Type B pancreatic cell (in vitro differentiated cells): ENCODE results near the gene ERGIC2. TPM values are rescaled to one million over a fixed set of nuclear protein-coding genes. Genes with fewer than 3 reads are reported as not detected.

Source experiments
- DNase-seq: peaks from one replicate; pipeline ENCODE4 v3.0.0; 2021; ENCODE audit warnings: mixed read lengths; ENCODE audit not compliant: unreplicated experiment; ENCODE audit errors: extremely low spot score
- H3K27ac Mint-ChIP-seq: 2 replicates; pipeline ENCODE4 v1.8.0; 2021; ENCODE audit warnings: mild to moderate bottlenecking, mixed read lengths
- H3K27me3 Mint-ChIP-seq: 2 replicates; pipeline ENCODE4 v1.8.0; 2021; ENCODE audit warnings: mixed read lengths
- H3K36me3 Mint-ChIP-seq: 2 replicates; pipeline ENCODE4 v1.8.0; 2021; ENCODE audit warnings: mixed read lengths
- H3K4me1 Mint-ChIP-seq: one replicate; pipeline ENCODE4 v1.8.0; 2021; ENCODE audit warnings: mixed read lengths; ENCODE audit not compliant: unreplicated experiment
- H3K4me3 Mint-ChIP-seq: 2 replicates; pipeline ENCODE4 v1.8.0; 2021; ENCODE audit warnings: mild to moderate bottlenecking, mixed read lengths
- H3K9me3 Mint-ChIP-seq: 2 replicates; pipeline ENCODE4 v1.8.0; 2021; ENCODE audit warnings: mixed read lengths
- CTCF ChIP-seq: fragments of 200-600 bp; sonication (generic); conservative IDR thresholded peaks from 2 replicates; pipeline ENCODE4 v1.5.0; 2021; ENCODE audit warnings: antibody characterized with exemption, mild to moderate bottlenecking
- long read RNA-seq: library from polyadenylated mRNA; unstranded; transcript quantifications from one replicate; pipeline ENCODE4 v2.0.0, GENCODE V29; 2020
- total RNA-seq: library from RNA; stranded (reverse); gene quantifications from 2 replicates; pipeline ENCODE4 v1.2.1, GENCODE V29; 2021; ENCODE audit warnings: low replicate concordance

ERGIC2 gene
- total RNA-seq: 76.3 and 170 TPM in 2 replicates
- long read RNA-seq, full-length matches to known transcripts: 545 of 609 reads
- long read RNA-seq, partial matches to known transcripts: 22 of 609 reads
- long read RNA-seq, other reads (novel, unspliced or antisense): 42 of 609 reads

- H3K27ac Mint-ChIP-seq: peak within 1 kb of the TSS; percentile 99
- peak; percentile 91 for DNase-seq
- H3K36me3 Mint-ChIP-seq: peaks cover 17% of the 10 kb centered on the region
- TF ChIP-seq CTCF: no peak
- H3K4me3 Mint-ChIP-seq: peak within 1 kb of the TSS; percentile 95
- H3K27me3 Mint-ChIP-seq: peaks cover 3% of the 10 kb centered on the region
- no peaks in the 10 kb centered on the region for H3K9me3 Mint-ChIP-seq
- no peaks in the 10 kb centered on the region for H3K4me1 Mint-ChIP-seq
Measured at GRCh38 chr12:29380536-29381523, at the start of gene ERGIC2. Gene ERGIC2, minus strand, starts transcription at chr12:29381172. Its CDS starts 9,539 bp downstream, at chr12:29371633.

GRCh38 chr12:29430716-29431044, 49.7 kb upstream of the ERGIC2 start:
- Mint-ChIP-seq H3K36me3 (no peaks in the 10 kb centered on the region), H3K27ac (no peak overlapping the region), H3K4me3 (no peak overlapping the region), H3K27me3 (no peaks in the 10 kb centered on the region), H3K4me1 (no peaks in the 10 kb centered on the region), H3K9me3 (no peaks in the 10 kb centered on the region)
- no peak for DNase-seq
- TF ChIP-seq CTCF: no peak

GRCh38 chr12:29429999-29430715, 49.2 kb upstream of the ERGIC2 start:
- no peaks in the 10 kb centered on the region for H3K4me1 Mint-ChIP-seq
- H3K4me3 Mint-ChIP-seq: no peak overlapping the region
- no peaks in the 10 kb centered on the region for H3K27me3 Mint-ChIP-seq
- no peak for DNase-seq
- no peak for TF ChIP-seq CTCF
- H3K27ac Mint-ChIP-seq: no peak overlapping the region
- H3K36me3 Mint-ChIP-seq: no peaks in the 10 kb centered on the region
- no peaks in the 10 kb centered on the region for H3K9me3 Mint-ChIP-seq

GRCh38 chr12:29428633-29429032, 47.7 kb upstream of the ERGIC2 start:
- Mint-ChIP-seq H3K9me3 (no peaks in the 10 kb centered on the region), H3K4me1 (no peaks in the 10 kb centered on the region), H3K36me3 (no peaks in the 10 kb centered on the region), H3K27me3 (no peaks in the 10 kb centered on the region), H3K27ac (no peak overlapping the region), H3K4me3 (no peak overlapping the region)
- DNase-seq: no peak
- TF ChIP-seq CTCF: no peak

- Mint-ChIP-seq H3K27ac (no peak overlapping the region), H3K27me3 (no peaks in the 10 kb centered on the region), H3K4me3 (no peak overlapping the region), H3K9me3 (no peaks in the 10 kb centered on the region), H3K4me1 (no peaks in the 10 kb centered on the region), H3K36me3 (no peaks in the 10 kb centered on the region)
- no peak for TF ChIP-seq CTCF
- DNase-seq: no peak
Measured at GRCh38 chr12:29427964-29428363, 47.0 kb upstream of the ERGIC2 start.
